ENCODE measurements around the gene NEUROD1.
"Not testable (repeated sequence)": the region's sequence is repeated elsewhere in the genome, so short reads cannot be mapped to it uniquely, and the experiment has no call there.

NEUROD1 gene

GRCh38 chr2:181680055-181680936, at the start of gene NEUROD1:
NEUROD1 (minus strand) TSS chr2:181680517; CDS start chr2:181678860, 1,657 bp downstream.
- DNase-seq = peak; percentile 3

- DNase-seq = no peak
Observed at GRCh38 chr2:181725476-181725875, 45.2 kb upstream of the NEUROD1 start.

GRCh38 chr2:181724662-181725061, 44.3 kb upstream of the NEUROD1 start:
- no peak for DNase-seq

- DNase-seq = no peak
Observed at GRCh38 chr2:181723731-181724130, 43.4 kb upstream of the NEUROD1 start.

- DNase-seq = peak; percentile 78
Observed at GRCh38 chr2:181715033-181715630, 34.8 kb upstream of the NEUROD1 start.

GRCh38 chr2:181711051-181711450, 30.7 kb upstream of the NEUROD1 start:
- DNase-seq = not testable (repeated sequence)

GRCh38 chr2:181702519-181702918, 22.2 kb upstream of the NEUROD1 start:
- DNase-seq = not testable (repeated sequence)

- no peak for DNase-seq
Observed at GRCh38 chr2:181698223-181698622, 17.9 kb upstream of the NEUROD1 start.

- DNase-seq = no peak
Observed at GRCh38 chr2:181697571-181697970, 17.3 kb upstream of the NEUROD1 start.

- DNase-seq = no peak
Observed at GRCh38 chr2:181697126-181697525, 16.8 kb upstream of the NEUROD1 start.

- no peak for DNase-seq
Observed at GRCh38 chr2:181694271-181694670, 14.0 kb upstream of the NEUROD1 start.

- DNase-seq = no peak
Observed at GRCh38 chr2:181690860-181691259, 10.5 kb upstream of the NEUROD1 start.

GRCh38 chr2:181686576-181687185, 6.4 kb upstream of the NEUROD1 start:
- DNase-seq = no peak

GRCh38 chr2:181685150-181685688, 4.9 kb upstream of the NEUROD1 start:
- no peak for DNase-seq

GRCh38 chr2:181684454-181685149, 4.3 kb upstream of the NEUROD1 start:
- DNase-seq = no peak

GRCh38 chr2:181683518-181684453, 3.5 kb upstream of the NEUROD1 start:
- DNase-seq = peak; percentile 4

- no peak for DNase-seq
Observed at GRCh38 chr2:181682795-181683517, 2.6 kb upstream of the NEUROD1 start.

GRCh38 chr2:181682026-181682789, 1.9 kb upstream of the NEUROD1 start:
- no peak for DNase-seq

- DNase-seq = no peak
Observed at GRCh38 chr2:181680937-181681811, 857 bp upstream of the NEUROD1 start.
